GM12878 (cell line): ENCODE data around the gene TCTN1. TPM values are rescaled to one million over a fixed set of nuclear protein-coding genes. Genes with fewer than 3 reads are reported as not detected.

Experiments used
- ATF7 ChIP-seq: fragments of 450-650 bp; IDR thresholded peaks from 2 replicates; pipeline ENCODE4 v1.6.1; 2016; ENCODE audit warnings: low read depth, mild to moderate bottlenecking
- CBX5 ChIP-seq: sonication (generic); IDR thresholded peaks from 2 replicates; pipeline ENCODE4 v1.6.1; 2016; ENCODE audit warnings: low read depth, moderate library complexity, mild to moderate bottlenecking, inconsistent platforms
- HDGF ChIP-seq: fragments of 450-650 bp; IDR thresholded peaks from 2 replicates; pipeline ENCODE4 v1.6.1; 2016; ENCODE audit warnings: antibody characterized with exemption
- KAT2A ChIP-seq: conservative IDR thresholded peaks from 2 replicates; pipeline ENCODE4 v1.6.1; 2011; ENCODE audit warnings: low read depth, low read length; ENCODE audit not compliant: control insufficient read depth
- NFYA ChIP-seq: IDR thresholded peaks from 2 replicates; pipeline ENCODE4 v1.6.1; 2011; ENCODE audit warnings: low read depth, mild to moderate bottlenecking, low read length, improper control_type of control experiment, borderline replicate concordance
- NRF1 ChIP-seq: conservative IDR thresholded peaks from 2 replicates; pipeline ENCODE4 v1.6.1; 2011; ENCODE audit warnings: mild to moderate bottlenecking, low read depth, low read length, improper control_type of control experiment
- RAD21 ChIP-seq: IDR thresholded peaks from 2 replicates; pipeline ENCODE4 v1.6.1; 2011; ENCODE audit warnings: mild to moderate bottlenecking, low read depth, low read length, moderate library complexity; ENCODE audit not compliant: insufficient read depth
- polyA plus RNA-seq, 11 experiments: library from polyadenylated mRNA; depleted of rRNA in 4 of 11; unstranded in 6 of 11; stranded (reverse) in 5 of 11; fragments of >200 nt; fragmentation: Nextera tagmentation in 4 of 11; fragmentation: Illumina TruSeq in 1 of 11; extraction: Ambion mirVana in 4 of 11; extraction: Trizol in 1 of 11; gene quantifications; 1 replicate in 1 of 11; 2 replicates in 10 of 11; pipeline versions ENCODE4 v1.2.1 to v1.2.3, GENCODE V29; 2011 to 2016; ENCODE audit warnings: inconsistent platforms in 2 of 11, missing spikeins in 2 of 11, low read depth in 1 of 11
- total RNA-seq, 4 experiments: library from RNA; depleted of rRNA in 3 of 4; stranded (reverse); fragments of >200 nt in 3 of 4; fragmentation: Illumina TruSeq in 1 of 4; extraction: Trizol in 1 of 4; gene quantifications; 2 replicates each; pipeline versions ENCODE4 v1.2.1 to v1.2.3, GENCODE V29; 2013 to 2021
- TF ChIP-seq, protein P1 (sequence below): fragments of 450-650 bp; IDR thresholded peaks from 2 replicates; pipeline ENCODE4 v1.6.1; 2018; ENCODE audit warnings: mild to moderate bottlenecking, low read depth, moderate library complexity; ENCODE audit not compliant: partially characterized antibody
- TF ChIP-seq, protein P2 (sequence below): IDR thresholded peaks from 2 replicates; pipeline ENCODE4 v1.6.1; 2012; ENCODE audit warnings: low read length, inconsistent platforms
- TF ChIP-seq, protein P3 (sequence below): IDR thresholded peaks from 2 replicates; pipeline ENCODE4 v1.6.1; 2012; ENCODE audit warnings: low read depth, low read length, improper control_type of control experiment
- TF ChIP-seq, protein P4 (sequence below): fragments of 450-650 bp; IDR thresholded peaks from 2 replicates; pipeline ENCODE4 v1.6.1; 2017; ENCODE audit warnings: mild to moderate bottlenecking, moderate library complexity
- TF ChIP-seq, protein P5 (sequence below): IDR thresholded peaks from 2 replicates; pipeline ENCODE4 v1.6.1; 2011; ENCODE audit warnings: borderline replicate concordance, low read depth, mild to moderate bottlenecking, moderate library complexity, low read length; ENCODE audit not compliant: insufficient read depth, poor library complexity, severe bottlenecking
- TF ChIP-seq, protein P6 (sequence below): fragments of 150-350 bp; IDR thresholded peaks from 2 replicates; pipeline ENCODE4 v1.6.1; 2014; ENCODE audit warnings: mild to moderate bottlenecking, low read depth, low read length
- TF ChIP-seq, protein P7 (sequence below): IDR thresholded peaks from 2 replicates; pipeline ENCODE4 v1.6.1; 2012; ENCODE audit warnings: low read depth, low read length, improper control_type of control experiment

The TCTN1 gene
- total and polyA plus RNA-seq, 10 of the 15 experiments (the other 5 are each of a cell fraction or from before 2014, with no cell fraction given), result 8.8 to 23.5 (median 15.3) TPM

DNA sequence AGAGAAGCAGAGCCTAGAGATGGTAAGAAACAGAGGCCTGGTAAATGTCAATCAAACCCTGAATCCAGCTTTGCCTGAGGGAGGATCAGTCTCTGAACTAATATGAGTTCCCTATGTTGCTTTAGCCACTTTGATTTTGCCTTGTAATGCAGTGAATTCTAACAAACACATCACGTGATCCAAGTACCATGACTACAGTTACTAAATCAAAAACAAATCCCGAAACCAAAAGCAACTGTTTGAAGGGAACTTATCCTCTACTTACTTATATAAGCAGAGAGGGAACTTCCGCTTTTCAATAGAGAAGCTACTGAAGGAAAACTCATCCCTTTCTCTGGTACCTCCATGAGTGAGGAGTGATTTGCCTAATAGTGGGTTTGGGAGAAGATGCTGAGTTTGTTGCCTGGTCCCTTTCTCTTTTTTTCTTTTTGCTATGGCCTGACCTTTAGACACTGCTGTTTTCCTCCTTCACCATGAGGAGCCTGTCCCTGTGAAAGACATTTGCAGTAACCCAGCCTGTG lies 23.1 kb upstream of the TCTN1 start (continued):
- TF ChIP-seq, protein P1, sequence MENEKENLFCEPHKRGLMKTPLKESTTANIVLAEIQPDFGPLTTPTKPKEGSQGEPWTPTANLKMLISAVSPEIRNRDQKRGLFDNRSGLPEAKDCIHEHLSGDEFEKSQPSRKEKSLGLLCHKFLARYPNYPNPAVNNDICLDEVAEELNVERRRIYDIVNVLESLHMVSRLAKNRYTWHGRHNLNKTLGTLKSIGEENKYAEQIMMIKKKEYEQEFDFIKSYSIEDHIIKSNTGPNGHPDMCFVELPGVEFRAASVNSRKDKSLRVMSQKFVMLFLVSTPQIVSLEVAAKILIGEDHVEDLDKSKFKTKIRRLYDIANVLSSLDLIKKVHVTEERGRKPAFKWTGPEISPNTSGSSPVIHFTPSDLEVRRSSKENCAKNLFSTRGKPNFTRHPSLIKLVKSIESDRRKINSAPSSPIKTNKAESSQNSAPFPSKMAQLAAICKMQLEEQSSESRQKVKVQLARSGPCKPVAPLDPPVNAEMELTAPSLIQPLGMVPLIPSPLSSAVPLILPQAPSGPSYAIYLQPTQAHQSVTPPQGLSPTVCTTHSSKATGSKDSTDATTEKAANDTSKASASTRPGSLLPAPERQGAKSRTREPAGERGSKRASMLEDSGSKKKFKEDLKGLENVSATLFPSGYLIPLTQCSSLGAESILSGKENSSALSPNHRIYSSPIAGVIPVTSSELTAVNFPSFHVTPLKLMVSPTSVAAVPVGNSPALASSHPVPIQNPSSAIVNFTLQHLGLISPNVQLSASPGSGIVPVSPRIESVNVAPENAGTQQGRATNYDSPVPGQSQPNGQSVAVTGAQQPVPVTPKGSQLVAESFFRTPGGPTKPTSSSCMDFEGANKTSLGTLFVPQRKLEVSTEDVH, result no peak
- TF ChIP-seq NRF1 (no peak), NFYA (no peak), RAD21 (no peak), KAT2A (no peak), CBX5 (no peak), ATF7 (peak; percentile 56; the same call in 1 of the 2 replicates), HDGF (0 out of 2 replicates have a peak, but pooled peaks have one; percentile 18)
- TF ChIP-seq, protein P2, sequence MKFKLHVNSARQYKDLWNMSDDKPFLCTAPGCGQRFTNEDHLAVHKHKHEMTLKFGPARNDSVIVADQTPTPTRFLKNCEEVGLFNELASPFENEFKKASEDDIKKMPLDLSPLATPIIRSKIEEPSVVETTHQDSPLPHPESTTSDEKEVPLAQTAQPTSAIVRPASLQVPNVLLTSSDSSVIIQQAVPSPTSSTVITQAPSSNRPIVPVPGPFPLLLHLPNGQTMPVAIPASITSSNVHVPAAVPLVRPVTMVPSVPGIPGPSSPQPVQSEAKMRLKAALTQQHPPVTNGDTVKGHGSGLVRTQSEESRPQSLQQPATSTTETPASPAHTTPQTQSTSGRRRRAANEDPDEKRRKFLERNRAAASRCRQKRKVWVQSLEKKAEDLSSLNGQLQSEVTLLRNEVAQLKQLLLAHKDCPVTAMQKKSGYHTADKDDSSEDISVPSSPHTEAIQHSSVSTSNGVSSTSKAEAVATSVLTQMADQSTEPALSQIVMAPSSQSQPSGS, result no peak
- TF ChIP-seq, protein P3, sequence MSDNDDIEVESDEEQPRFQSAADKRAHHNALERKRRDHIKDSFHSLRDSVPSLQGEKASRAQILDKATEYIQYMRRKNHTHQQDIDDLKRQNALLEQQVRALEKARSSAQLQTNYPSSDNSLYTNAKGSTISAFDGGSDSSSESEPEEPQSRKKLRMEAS, result no peak
- TF ChIP-seq, protein P4, sequence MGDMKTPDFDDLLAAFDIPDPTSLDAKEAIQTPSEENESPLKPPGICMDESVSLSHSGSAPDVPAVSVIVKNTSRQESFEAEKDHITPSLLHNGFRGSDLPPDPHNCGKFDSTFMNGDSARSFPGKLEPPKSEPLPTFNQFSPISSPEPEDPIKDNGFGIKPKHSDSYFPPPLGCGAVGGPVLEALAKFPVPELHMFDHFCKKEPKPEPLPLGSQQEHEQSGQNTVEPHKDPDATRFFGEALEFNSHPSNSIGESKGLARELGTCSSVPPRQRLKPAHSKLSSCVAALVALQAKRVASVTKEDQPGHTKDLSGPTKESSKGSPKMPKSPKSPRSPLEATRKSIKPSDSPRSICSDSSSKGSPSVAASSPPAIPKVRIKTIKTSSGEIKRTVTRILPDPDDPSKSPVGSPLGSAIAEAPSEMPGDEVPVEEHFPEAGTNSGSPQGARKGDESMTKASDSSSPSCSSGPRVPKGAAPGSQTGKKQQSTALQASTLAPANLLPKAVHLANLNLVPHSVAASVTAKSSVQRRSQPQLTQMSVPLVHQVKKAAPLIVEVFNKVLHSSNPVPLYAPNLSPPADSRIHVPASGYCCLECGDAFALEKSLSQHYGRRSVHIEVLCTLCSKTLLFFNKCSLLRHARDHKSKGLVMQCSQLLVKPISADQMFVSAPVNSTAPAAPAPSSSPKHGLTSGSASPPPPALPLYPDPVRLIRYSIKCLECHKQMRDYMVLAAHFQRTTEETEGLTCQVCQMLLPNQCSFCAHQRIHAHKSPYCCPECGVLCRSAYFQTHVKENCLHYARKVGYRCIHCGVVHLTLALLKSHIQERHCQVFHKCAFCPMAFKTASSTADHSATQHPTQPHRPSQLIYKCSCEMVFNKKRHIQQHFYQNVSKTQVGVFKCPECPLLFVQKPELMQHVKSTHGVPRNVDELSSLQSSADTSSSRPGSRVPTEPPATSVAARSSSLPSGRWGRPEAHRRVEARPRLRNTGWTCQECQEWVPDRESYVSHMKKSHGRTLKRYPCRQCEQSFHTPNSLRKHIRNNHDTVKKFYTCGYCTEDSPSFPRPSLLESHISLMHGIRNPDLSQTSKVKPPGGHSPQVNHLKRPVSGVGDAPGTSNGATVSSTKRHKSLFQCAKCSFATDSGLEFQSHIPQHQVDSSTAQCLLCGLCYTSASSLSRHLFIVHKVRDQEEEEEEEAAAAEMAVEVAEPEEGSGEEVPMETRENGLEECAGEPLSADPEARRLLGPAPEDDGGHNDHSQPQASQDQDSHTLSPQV, result no peak
- TF ChIP-seq, protein P5, sequence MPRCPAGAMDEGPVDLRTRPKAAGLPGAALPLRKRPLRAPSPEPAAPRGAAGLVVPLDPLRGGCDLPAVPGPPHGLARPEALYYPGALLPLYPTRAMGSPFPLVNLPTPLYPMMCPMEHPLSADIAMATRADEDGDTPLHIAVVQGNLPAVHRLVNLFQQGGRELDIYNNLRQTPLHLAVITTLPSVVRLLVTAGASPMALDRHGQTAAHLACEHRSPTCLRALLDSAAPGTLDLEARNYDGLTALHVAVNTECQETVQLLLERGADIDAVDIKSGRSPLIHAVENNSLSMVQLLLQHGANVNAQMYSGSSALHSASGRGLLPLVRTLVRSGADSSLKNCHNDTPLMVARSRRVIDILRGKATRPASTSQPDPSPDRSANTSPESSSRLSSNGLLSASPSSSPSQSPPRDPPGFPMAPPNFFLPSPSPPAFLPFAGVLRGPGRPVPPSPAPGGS, result no peak
- TF ChIP-seq, protein P6, sequence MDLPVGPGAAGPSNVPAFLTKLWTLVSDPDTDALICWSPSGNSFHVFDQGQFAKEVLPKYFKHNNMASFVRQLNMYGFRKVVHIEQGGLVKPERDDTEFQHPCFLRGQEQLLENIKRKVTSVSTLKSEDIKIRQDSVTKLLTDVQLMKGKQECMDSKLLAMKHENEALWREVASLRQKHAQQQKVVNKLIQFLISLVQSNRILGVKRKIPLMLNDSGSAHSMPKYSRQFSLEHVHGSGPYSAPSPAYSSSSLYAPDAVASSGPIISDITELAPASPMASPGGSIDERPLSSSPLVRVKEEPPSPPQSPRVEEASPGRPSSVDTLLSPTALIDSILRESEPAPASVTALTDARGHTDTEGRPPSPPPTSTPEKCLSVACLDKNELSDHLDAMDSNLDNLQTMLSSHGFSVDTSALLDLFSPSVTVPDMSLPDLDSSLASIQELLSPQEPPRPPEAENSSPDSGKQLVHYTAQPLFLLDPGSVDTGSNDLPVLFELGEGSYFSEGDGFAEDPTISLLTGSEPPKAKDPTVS, result no peak
- TF ChIP-seq, protein P7, sequence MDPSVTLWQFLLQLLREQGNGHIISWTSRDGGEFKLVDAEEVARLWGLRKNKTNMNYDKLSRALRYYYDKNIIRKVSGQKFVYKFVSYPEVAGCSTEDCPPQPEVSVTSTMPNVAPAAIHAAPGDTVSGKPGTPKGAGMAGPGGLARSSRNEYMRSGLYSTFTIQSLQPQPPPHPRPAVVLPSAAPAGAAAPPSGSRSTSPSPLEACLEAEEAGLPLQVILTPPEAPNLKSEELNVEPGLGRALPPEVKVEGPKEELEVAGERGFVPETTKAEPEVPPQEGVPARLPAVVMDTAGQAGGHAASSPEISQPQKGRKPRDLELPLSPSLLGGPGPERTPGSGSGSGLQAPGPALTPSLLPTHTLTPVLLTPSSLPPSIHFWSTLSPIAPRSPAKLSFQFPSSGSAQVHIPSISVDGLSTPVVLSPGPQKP, result no peak
